Activated B cell treated with CpG ODN at 0.5 μM for 24 hours (primary cell): ENCODE measurements around the gene IQSEC2. TPM values are rescaled to one million over a fixed set of nuclear protein-coding genes. Genes with fewer than 3 reads are reported as not detected.

ENCODE experiments used
- ATAC-seq: fragments of 200-7000 bp; cut with Tn5 transposase; one replicate; pipeline ENCODE4 v1.10.0; 2021; ENCODE audit warnings: low read depth, mild to moderate bottlenecking, moderate library complexity
- CTCF ChIA-PET: fragments of 350-600 bp; sonication (Branson Sonifier 250); formaldehyde crosslinking; loops from one replicate; lab custom pipeline; 2021; ENCODE audit warnings: antibody characterized with exemption; lab: Charles Lee
- POLR2A ChIA-PET: fragments of 350-600 bp; sonication (Branson Sonifier 250); formaldehyde crosslinking; loops from one replicate; lab custom pipeline; 2021; ENCODE audit warnings: antibody characterized with exemption; lab: Charles Lee
- DNase-seq: peaks from one replicate; pipeline ENCODE4 v3.0.0; 2022
- H3K27ac Mint-ChIP-seq: one replicate; pipeline ENCODE4 v1.8.0; 2020; ENCODE audit warnings: mixed read lengths
- H3K27me3 Mint-ChIP-seq: one replicate; pipeline ENCODE4 v1.8.0; 2021; ENCODE audit warnings: mixed read lengths
- H3K36me3 Mint-ChIP-seq: one replicate; pipeline ENCODE4 v1.8.0; 2021; ENCODE audit warnings: low read depth, mixed read lengths
- H3K4me1 Mint-ChIP-seq: one replicate; pipeline ENCODE4 v1.8.0; 2021; ENCODE audit warnings: mixed read lengths
- H3K4me3 Mint-ChIP-seq: one replicate; pipeline ENCODE4 v1.8.0; 2020; ENCODE audit warnings: mild to moderate bottlenecking, mixed read lengths
- H3K9me3 Mint-ChIP-seq: one replicate; pipeline ENCODE4 v1.8.0; 2020; ENCODE audit warnings: mixed read lengths
- intact Hi-C: fragments of 100-400 bp; cut with micrococcal nuclease; formaldehyde crosslinking; loops from one replicate; pipeline ENCODE4 v1.15.1; 2024
- total RNA-seq: library from RNA; stranded (reverse); gene quantifications from 2 replicates; pipeline ENCODE4 v1.2.3, GENCODE V29; 2022
- TF ChIP-seq, protein P1 (sequence below): fragments of 200-600 bp; IDR thresholded peaks from one replicate; pipeline ENCODE4 v1.8.0; 2022; ENCODE audit warnings: antibody characterized with exemption, mild to moderate bottlenecking

The IQSEC2 gene
- total RNA-seq, 1 donor from 2014 or later: 0.53 TPM

DNA sequence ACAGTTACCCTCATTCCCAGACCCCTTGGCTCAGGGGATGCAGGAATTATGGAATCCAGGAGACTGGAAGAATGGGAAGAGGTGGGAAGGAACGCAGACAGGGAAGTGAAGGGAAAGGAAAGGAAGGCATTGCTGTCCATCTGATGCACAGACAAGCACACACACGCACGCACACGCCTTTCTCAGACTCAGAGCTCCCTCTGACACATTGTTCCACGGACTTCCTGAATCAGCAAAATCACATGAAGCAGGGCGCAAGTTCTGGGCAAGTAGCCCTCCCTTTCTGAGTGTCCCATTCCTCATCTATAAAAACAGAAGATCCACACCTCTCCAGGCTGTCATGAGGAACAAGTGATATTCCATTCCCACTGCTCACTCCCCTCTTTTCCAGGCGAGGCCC, 13.2 kb downstream of the IQSEC2 start:
- DNase-seq (no peak), ATAC-seq (no peak)
- Mint-ChIP-seq H3K4me3 (no peak overlapping the region), H3K4me1 (no peaks in the 10 kb centered on the region), H3K9me3 (no peaks in the 10 kb centered on the region), H3K36me3 (no peaks in the 10 kb centered on the region), H3K27me3 (peaks cover 10% of the 10 kb centered on the region), H3K27ac (no peak overlapping the region)
- TF ChIP-seq, protein P1, sequence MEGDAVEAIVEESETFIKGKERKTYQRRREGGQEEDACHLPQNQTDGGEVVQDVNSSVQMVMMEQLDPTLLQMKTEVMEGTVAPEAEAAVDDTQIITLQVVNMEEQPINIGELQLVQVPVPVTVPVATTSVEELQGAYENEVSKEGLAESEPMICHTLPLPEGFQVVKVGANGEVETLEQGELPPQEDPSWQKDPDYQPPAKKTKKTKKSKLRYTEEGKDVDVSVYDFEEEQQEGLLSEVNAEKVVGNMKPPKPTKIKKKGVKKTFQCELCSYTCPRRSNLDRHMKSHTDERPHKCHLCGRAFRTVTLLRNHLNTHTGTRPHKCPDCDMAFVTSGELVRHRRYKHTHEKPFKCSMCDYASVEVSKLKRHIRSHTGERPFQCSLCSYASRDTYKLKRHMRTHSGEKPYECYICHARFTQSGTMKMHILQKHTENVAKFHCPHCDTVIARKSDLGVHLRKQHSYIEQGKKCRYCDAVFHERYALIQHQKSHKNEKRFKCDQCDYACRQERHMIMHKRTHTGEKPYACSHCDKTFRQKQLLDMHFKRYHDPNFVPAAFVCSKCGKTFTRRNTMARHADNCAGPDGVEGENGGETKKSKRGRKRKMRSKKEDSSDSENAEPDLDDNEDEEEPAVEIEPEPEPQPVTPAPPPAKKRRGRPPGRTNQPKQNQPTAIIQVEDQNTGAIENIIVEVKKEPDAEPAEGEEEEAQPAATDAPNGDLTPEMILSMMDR: no peak
- ChIA-PET POLR2A (no interaction called here), CTCF (no interaction called here)
- intact Hi-C loops: no loop called here

DNA sequence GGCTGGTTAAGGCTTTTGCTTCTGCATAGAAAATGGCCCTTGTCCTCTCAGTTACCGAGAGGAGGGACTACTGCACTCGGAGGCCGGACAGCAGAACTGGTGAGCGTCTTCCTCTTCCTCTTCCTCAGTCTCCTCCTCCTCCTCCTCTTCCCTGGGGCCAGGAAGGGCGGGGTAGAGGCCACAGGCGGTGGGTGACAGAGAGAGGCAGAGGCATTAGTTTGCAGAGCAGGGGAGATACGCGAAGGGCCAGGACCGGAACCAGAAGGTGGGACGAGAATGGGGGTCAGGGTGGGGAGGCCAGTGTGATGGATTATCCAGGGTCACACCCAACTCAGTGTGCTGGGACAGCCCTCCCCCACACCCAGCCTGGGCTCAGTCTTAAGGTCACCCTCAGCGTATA, 14.5 kb downstream of the IQSEC2 start:
- Mint-ChIP-seq H3K36me3 (no peaks in the 10 kb centered on the region), H3K27me3 (peaks cover 10% of the 10 kb centered on the region), H3K9me3 (no peaks in the 10 kb centered on the region), H3K27ac (no peak overlapping the region), H3K4me3 (no peak overlapping the region), H3K4me1 (peaks cover under 1% of the 10 kb centered on the region)
- intact Hi-C loops: no loop called here
- ChIA-PET POLR2A (no interaction called here), CTCF (no interaction called here)
- DNase-seq: no peak
- no peak for ATAC-seq
- TF ChIP-seq, protein P1: no peak

DNA sequence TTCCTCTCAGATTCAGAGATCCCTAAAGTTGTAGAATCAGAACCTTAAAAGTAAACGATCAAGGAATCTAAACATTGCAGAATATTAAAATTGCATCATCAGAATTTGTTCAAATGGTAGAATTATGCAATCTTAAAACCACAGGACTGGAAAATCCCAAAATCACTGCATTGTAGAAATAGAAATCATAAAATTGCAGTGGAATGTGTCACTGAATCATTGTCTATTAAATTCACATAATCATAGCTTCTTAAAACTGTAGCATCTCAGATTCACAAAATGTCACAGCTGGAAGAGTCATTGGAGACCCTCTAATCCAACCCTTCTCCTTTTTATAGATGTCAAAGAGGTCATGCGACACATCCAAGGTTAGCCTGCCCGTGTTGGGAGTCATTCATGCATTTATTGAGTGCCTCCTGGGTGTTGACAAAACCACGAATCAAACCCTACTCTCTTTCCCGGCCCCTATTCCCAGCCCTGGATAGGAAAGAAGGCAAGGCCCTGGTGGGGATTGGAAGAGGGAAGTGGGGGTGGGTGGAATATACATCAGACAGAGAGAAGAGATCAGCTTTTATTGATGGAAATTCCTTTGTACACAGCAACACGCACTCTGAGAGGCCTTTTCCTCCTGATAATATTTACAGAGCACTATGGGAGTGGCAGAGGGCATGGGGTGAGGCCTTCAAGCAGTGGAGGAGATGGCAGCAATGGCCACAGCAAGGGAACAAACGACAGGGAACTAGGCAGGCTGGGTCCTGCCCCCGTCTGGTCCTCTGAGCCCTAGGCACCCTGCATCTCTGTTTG, 15.4 kb downstream of the IQSEC2 start:
- ATAC-seq (no peak), DNase-seq (no peak)
- Mint-ChIP-seq H3K9me3 (no peaks in the 10 kb centered on the region), H3K27ac (no peak overlapping the region), H3K4me1 (peaks cover 6% of the 10 kb centered on the region), H3K4me3 (no peak overlapping the region), H3K27me3 (peaks cover 10% of the 10 kb centered on the region), H3K36me3 (no peaks in the 10 kb centered on the region)
- TF ChIP-seq, protein P1: no peak
- ChIA-PET POLR2A (no interaction called here), CTCF (no interaction called here)
- intact Hi-C loops: no loop called here

DNA sequence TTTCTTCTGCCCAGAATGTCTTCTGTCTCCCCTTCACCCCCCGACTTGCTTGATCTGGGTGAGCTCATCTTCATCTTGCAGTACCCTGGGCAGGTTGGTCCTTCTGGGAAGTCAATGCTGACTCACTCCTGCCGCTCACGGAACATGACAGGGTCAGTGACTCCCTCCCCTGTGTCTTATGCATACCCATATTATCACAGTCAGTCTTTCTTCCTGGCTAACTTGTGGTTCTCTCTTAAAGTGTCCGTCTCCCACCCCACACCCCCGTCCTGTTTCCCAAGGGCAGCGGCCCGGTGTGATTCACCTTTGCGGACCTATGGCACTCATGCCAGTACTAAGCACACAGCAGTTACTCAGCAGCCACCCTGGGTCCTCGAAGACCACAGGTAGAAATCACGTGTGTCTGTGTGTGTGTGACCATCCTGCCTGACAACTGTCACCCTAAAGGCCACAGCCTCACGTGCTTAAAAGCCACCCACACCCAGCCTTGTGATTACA, 17.7 kb downstream of the IQSEC2 start:
- Mint-ChIP-seq H3K27ac (no peak overlapping the region), H3K27me3 (peaks cover 10% of the 10 kb centered on the region), H3K4me3 (no peak overlapping the region), H3K9me3 (no peaks in the 10 kb centered on the region), H3K4me1 (peaks cover 6% of the 10 kb centered on the region), H3K36me3 (no peaks in the 10 kb centered on the region)
- intact Hi-C loops: no loop called here
- no peak for ATAC-seq
- POLR2A ChIA-PET: no interaction called here
- no peak for DNase-seq
- TF ChIP-seq, protein P1: no peak
- CTCF ChIA-PET: no interaction called here

DNA sequence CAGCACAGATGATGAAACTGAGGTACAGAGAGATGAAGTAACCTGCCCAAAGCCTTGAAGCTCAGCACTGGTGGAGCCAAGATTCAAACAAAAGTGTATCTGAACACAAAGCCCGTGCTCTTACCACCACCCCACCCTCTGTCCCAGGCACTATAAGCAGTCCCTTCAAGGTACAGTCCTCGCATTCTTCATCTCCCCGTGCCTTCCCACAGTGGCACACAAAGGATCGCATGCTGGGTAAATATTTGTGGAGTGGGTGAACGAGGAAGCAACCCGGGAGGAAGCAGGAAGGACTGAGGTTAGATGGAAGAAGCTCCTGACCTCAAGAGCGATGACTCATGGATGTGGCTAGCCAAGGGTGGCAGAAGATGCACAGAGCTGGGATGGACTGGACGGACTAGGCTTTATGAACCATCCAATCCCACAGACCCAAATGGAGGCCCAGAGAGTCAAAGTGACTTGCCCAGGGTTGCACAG, 18.4 kb downstream of the IQSEC2 start:
- TF ChIP-seq, protein P1: no peak
- Mint-ChIP-seq H3K9me3 (no peaks in the 10 kb centered on the region), H3K27ac (no peak overlapping the region), H3K27me3 (peaks cover 12% of the 10 kb centered on the region), H3K4me1 (peaks cover 6% of the 10 kb centered on the region), H3K4me3 (no peak overlapping the region), H3K36me3 (no peaks in the 10 kb centered on the region)
- intact Hi-C loops: no loop called here
- DNase-seq (no peak), ATAC-seq (no peak)
- POLR2A ChIA-PET: no interaction called here
- CTCF ChIA-PET: no interaction called here
